ENCODE measurements around the gene CFAP45. TPM values are rescaled to one million over a fixed set of nuclear protein-coding genes. Genes with fewer than 3 reads are reported as not detected.
A peak's percentile ranks its signal among the peaks of the same experiment; 100 is the strongest.

The CFAP45 gene
- polyA plus RNA-seq, 1 donor: 0.30 TPM

DNA sequence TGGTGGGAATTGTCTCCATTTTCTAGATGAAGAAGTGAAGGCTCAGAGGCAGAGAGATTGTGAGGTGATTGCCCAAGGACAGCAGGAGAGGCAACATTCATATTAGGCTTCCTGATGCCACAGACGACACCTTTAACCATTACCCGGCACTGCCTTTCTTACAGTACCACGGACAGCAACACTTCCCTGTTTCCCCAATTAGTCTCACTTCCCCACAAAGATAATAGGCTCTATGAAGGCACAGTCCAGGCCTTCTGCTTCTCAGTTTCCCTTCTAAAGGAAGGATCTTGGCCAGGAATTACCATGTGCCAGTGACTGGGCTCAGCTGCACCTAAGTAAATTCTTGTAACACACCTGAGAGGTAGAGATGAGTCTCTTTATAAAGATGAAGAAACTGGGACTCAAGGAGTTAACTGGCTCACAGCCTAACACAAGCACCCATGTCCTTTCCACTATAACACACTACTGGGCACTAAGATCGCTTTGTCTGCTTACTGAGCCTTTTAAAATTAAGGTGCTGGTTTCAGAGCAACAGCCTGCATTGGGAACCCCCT is 35.8 kb upstream of the CFAP45 start:
- no CpG with 5 or more reads among the region's 4 CpGs for WGBS (ENCODE audit: insufficient coverage, low lambda C conversion rate)

GRCh38 chr1:159935305-159935704 is 35.3 kb upstream of the CFAP45 start:
- peaks cover 45% of the 10 kb centered on the region for H3K4me1 ChIP-seq (ENCODE audit: control insufficient read depth, insufficient read depth, low read length)
- WGBS (ENCODE audit: insufficient coverage, low lambda C conversion rate): no CpG with 5 or more reads among the region's 11 CpGs
- no peak overlapping the region for H3K27ac ChIP-seq (ENCODE audit: low read length)
- H3K4me3 ChIP-seq (ENCODE audit: low read length): no peak overlapping the region
- H3K27me3 ChIP-seq (ENCODE audit: control insufficient read depth, insufficient read depth, low read length): no peaks in the 10 kb centered on the region
- no peaks in the 10 kb centered on the region for H3K9me3 ChIP-seq (ENCODE audit: control insufficient read depth, low read depth, low read length)
- peaks cover 50% of the 10 kb centered on the region for H3K36me3 ChIP-seq (ENCODE audit: control insufficient read depth, insufficient read depth, low read length)
- DNase-seq: no peak

More for the DNA sequence above, 35.8 kb upstream of the CFAP45 start:
- Histone ChIP-seq H3K4me3 (ENCODE audit: low read length) (no peak overlapping the region), H3K4me1 (ENCODE audit: control insufficient read depth, insufficient read depth, low read length) (peaks cover 50% of the 10 kb centered on the region), H3K27me3 (ENCODE audit: control insufficient read depth, insufficient read depth, low read length) (no peaks in the 10 kb centered on the region), H3K9me3 (ENCODE audit: control insufficient read depth, low read depth, low read length) (no peaks in the 10 kb centered on the region), H3K27ac (ENCODE audit: low read length) (no peak overlapping the region), H3K36me3 (ENCODE audit: control insufficient read depth, insufficient read depth, low read length) (peaks cover 46% of the 10 kb centered on the region)
- peak in 1 of 2 donors; percentile 9 for DNase-seq

GRCh38 chr1:159934136-159935039 is 34.4 kb upstream of the CFAP45 start:
- Histone ChIP-seq H3K9me3 (ENCODE audit: control insufficient read depth, low read depth, low read length) (peaks cover 2% of the 10 kb centered on the region), H3K36me3 (ENCODE audit: control insufficient read depth, insufficient read depth, low read length) (peaks cover 60% of the 10 kb centered on the region), H3K4me1 (ENCODE audit: control insufficient read depth, insufficient read depth, low read length) (peaks cover 39% of the 10 kb centered on the region), H3K27ac (ENCODE audit: low read length) (no peak overlapping the region), H3K4me3 (ENCODE audit: low read length) (no peak overlapping the region), H3K27me3 (ENCODE audit: control insufficient read depth, insufficient read depth, low read length) (no peaks in the 10 kb centered on the region)
- no peak for DNase-seq
- WGBS (ENCODE audit: insufficient coverage, low lambda C conversion rate): no CpG with 5 or more reads among the region's 14 CpGs

DNA sequence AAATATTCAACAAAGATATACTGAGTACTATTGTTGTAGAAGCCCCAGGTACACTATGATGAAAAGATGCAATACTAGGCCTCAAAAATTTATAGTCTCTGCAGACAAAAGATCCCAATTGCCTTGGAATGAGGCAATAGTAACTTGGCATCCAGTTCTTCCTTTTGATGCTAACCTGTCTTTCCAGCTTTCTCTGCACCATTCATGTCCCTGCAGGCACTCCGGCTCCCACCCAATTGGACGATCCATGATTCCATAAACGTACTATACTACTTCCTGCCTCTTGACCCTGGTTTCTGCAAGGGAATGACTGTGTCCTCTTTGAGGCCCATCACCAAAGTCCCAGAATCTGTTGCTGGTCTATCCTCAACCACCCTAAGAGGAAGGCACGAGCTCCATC is 33.4 kb upstream of the CFAP45 start:
- H3K36me3 ChIP-seq (ENCODE audit: control insufficient read depth, insufficient read depth, low read length): peaks cover 70% of the 10 kb centered on the region
- no peak for DNase-seq
- no peaks in the 10 kb centered on the region for H3K27me3 ChIP-seq (ENCODE audit: control insufficient read depth, insufficient read depth, low read length)
- no peak overlapping the region for H3K4me3 ChIP-seq (ENCODE audit: low read length)
- no CpG with 5 or more reads among the region's 4 CpGs for WGBS (ENCODE audit: insufficient coverage, low lambda C conversion rate)
- H3K9me3 ChIP-seq (ENCODE audit: control insufficient read depth, low read depth, low read length): peaks cover 2% of the 10 kb centered on the region
- peaks cover 34% of the 10 kb centered on the region for H3K4me1 ChIP-seq (ENCODE audit: control insufficient read depth, insufficient read depth, low read length)
- no peak overlapping the region for H3K27ac ChIP-seq (ENCODE audit: low read length)

DNA sequence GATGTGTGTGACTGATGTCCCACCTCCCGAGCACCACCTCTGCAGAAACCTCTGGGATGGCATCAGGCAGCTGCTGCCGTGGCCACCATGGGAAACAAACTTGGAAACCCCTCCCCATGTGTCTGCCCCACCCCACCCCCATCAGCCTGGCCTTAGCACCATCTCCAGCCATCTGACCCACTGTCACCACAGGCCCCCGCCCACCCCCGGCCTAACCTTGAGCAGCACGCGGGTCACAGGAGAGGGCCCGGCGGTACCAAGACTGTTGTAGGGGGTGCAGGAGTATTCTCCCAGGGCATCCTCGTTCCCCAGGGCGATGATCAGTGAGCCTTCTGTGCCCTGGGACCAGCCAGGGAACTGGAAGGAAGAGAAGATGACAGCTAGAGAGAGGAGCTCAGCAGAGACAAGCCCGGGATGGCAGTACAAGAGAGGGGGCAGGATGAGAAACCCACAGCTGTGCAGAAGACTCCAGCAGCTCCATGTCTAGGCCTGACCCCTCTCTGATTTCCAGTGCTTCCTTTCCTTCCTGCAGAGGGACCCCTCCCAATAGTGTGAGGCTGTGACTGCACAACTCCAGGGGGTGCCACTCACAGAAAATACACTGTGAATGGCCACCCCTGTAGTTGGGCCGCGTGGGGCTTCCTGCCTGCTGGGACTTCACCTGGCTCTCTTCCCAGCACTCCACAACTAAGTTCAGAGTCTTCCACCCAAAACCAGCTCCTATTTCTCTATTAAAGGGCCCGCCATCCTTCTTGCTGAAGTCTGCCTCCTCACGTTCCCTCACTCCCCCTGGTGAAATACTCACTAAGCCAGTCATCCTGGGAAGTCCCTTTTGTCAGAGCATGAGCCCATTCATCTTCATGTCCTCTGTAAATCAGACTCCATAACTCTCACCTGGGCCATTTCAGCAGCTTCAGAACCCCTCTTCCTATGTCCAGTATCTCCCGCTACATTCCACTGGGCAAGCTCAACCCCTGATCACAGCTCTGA is 32.6 kb upstream of the CFAP45 start:
- DNase-seq: no peak
- peaks cover 33% of the 10 kb centered on the region for H3K4me1 ChIP-seq (ENCODE audit: control insufficient read depth, insufficient read depth, low read length)

DNA sequence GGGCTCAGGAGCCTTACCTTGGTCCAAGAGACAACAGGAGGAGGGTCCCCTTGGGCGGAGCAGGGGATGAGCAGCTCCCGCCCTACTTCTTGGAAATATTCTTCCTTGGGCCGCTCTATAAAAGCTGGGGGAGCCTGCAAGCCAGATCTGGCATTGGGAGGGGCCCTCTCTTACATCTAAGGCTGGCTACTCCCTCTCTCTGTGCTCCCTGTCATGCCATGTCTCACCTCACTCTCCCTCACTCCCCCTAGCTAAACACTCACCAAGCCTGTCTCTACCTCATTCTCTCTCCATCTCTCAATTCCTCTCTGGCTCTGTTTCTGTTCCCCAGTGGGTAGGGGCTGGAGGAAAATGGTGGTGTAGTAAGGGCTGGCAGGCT is 31.8 kb upstream of the CFAP45 start:
- DNase-seq: no peak
- Histone ChIP-seq H3K4me3 (ENCODE audit: low read length) (no peak overlapping the region), H3K27ac (ENCODE audit: low read length) (no peak overlapping the region), H3K4me1 (ENCODE audit: control insufficient read depth, insufficient read depth, low read length) (peaks cover 31% of the 10 kb centered on the region), H3K36me3 (ENCODE audit: control insufficient read depth, insufficient read depth, low read length) (peaks cover 82% of the 10 kb centered on the region), H3K9me3 (ENCODE audit: control insufficient read depth, low read depth, low read length) (peaks cover 2% of the 10 kb centered on the region), H3K27me3 (ENCODE audit: control insufficient read depth, insufficient read depth, low read length) (no peaks in the 10 kb centered on the region)
- WGBS (ENCODE audit: insufficient coverage, low lambda C conversion rate): 100% methylated on average over 1 of the region's 3 CpGs

More for the DNA sequence above, 32.6 kb upstream of the CFAP45 start:
- no peak overlapping the region for H3K4me3 ChIP-seq (ENCODE audit: low read length)
- WGBS (ENCODE audit: insufficient coverage, low lambda C conversion rate): 100% methylated on average over 2 of the region's 16 CpGs
- peaks cover 75% of the 10 kb centered on the region for H3K36me3 ChIP-seq (ENCODE audit: control insufficient read depth, insufficient read depth, low read length)
- H3K27me3 ChIP-seq (ENCODE audit: control insufficient read depth, insufficient read depth, low read length): no peaks in the 10 kb centered on the region
- peaks cover 2% of the 10 kb centered on the region for H3K9me3 ChIP-seq (ENCODE audit: control insufficient read depth, low read depth, low read length)
- no peak overlapping the region for H3K27ac ChIP-seq (ENCODE audit: low read length)

DNA sequence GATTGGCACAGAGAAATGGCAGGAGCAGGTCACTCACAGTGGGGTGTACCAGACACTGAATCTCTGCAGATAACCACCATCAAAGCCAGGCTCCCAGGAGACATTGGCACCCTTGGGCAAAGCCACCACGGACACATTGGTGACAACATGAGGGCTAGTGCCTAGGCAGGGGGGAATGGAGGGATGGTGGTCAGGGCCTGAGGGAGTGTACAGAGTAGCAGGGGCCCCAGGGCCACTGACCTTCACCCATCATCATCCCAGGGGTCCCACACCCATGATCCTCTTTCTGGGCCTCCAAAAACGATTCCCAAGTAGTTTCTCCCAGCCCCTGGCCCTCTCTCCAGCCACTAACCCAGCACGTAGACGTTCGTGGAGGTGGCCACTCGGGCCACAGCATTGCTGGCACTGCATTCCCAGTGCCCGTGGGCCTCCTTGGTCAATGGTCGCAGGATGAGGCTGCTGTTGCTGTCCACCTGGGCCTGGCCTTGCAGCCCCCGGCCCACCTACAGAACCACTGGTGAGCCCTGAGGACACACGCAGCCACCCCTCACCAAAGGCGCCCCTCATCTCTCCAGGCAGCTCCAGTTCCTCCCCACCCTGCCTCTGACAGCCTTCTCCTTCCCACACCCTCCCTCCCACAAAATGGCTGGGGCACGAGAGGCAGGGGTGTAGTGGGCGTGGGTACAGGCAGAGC is 31.3 kb upstream of the CFAP45 start:
- DNase-seq: no peak
- Histone ChIP-seq H3K9me3 (ENCODE audit: control insufficient read depth, low read depth, low read length) (peaks cover 2% of the 10 kb centered on the region), H3K27ac (ENCODE audit: low read length) (no peak overlapping the region), H3K4me3 (ENCODE audit: low read length) (no peak overlapping the region), H3K27me3 (ENCODE audit: control insufficient read depth, insufficient read depth, low read length) (no peaks in the 10 kb centered on the region), H3K4me1 (ENCODE audit: control insufficient read depth, insufficient read depth, low read length) (peaks cover 27% of the 10 kb centered on the region), H3K36me3 (ENCODE audit: control insufficient read depth, insufficient read depth, low read length) (peaks cover 82% of the 10 kb centered on the region)
- WGBS (ENCODE audit: insufficient coverage, low lambda C conversion rate): no CpG with 5 or more reads among the region's 13 CpGs

GRCh38 chr1:159930634-159931033 is 30.7 kb upstream of the CFAP45 start:
- no peak overlapping the region for H3K27ac ChIP-seq (ENCODE audit: low read length)
- no peak overlapping the region for H3K4me3 ChIP-seq (ENCODE audit: low read length)
- peaks cover 2% of the 10 kb centered on the region for H3K9me3 ChIP-seq (ENCODE audit: control insufficient read depth, low read depth, low read length)
- DNase-seq: no peak
- WGBS (ENCODE audit: insufficient coverage, low lambda C conversion rate): no CpG with 5 or more reads among the region's 8 CpGs
- no peaks in the 10 kb centered on the region for H3K27me3 ChIP-seq (ENCODE audit: control insufficient read depth, insufficient read depth, low read length)
- peaks cover 79% of the 10 kb centered on the region for H3K36me3 ChIP-seq (ENCODE audit: control insufficient read depth, insufficient read depth, low read length)
- H3K4me1 ChIP-seq (ENCODE audit: control insufficient read depth, insufficient read depth, low read length): peaks cover 27% of the 10 kb centered on the region

DNA sequence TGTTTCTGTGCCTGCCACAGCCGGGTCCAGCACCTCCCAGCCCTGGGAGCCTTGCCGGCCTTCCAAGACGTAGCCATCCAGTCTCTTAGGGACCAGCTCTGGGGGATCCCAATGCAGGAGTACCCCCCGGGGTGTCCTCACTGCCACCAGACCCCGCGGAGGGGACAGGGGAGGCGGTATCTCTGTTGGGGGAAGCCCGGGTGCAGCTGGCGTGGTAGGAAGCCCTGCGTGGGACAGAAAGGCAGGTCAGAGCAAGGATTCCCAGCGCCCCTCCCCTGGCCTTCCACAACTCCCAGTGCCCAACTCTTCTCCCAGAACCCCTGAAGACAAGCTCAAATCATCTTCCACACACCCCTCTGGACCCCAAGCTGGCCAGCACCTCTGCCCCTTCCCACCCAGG is 30.3 kb upstream of the CFAP45 start:
- Histone ChIP-seq H3K4me3 (ENCODE audit: low read length) (no peak overlapping the region), H3K27me3 (ENCODE audit: control insufficient read depth, insufficient read depth, low read length) (no peaks in the 10 kb centered on the region), H3K27ac (ENCODE audit: low read length) (no peak overlapping the region), H3K36me3 (ENCODE audit: control insufficient read depth, insufficient read depth, low read length) (peaks cover 75% of the 10 kb centered on the region), H3K4me1 (ENCODE audit: control insufficient read depth, insufficient read depth, low read length) (peaks cover 28% of the 10 kb centered on the region), H3K9me3 (ENCODE audit: control insufficient read depth, low read depth, low read length) (peaks cover 2% of the 10 kb centered on the region)
- no CpG with 5 or more reads among the region's 11 CpGs for WGBS (ENCODE audit: insufficient coverage, low lambda C conversion rate)
- DNase-seq: no peak
